Mesothelial cell of epicardium (in vitro differentiated cells): ENCODE data around the gene AUTS2. TPM values are rescaled to one million over a fixed set of nuclear protein-coding genes. Genes with fewer than 3 reads are reported as not detected.

Source experiments
- DNase-seq, 2 experiments: peaks; one replicate each; pipeline ENCODE4 v3.0.0; 2021; ENCODE audit warnings: low spot score in 2 of 2; ENCODE audit not compliant: unreplicated experiment in 2 of 2
- H3K27ac Mint-ChIP-seq: 2 replicates; pipeline ENCODE4 v1.8.0; 2021; ENCODE audit warnings: mixed read lengths
- H3K27me3 Mint-ChIP-seq: 2 replicates; pipeline ENCODE4 v1.8.0; 2021; ENCODE audit warnings: low read depth, mixed read lengths
- H3K36me3 Mint-ChIP-seq: 2 replicates; pipeline ENCODE4 v1.8.0; 2021; ENCODE audit warnings: mixed read lengths
- H3K4me1 Mint-ChIP-seq: 2 replicates; pipeline ENCODE4 v1.8.0; 2021; ENCODE audit warnings: mixed read lengths
- H3K4me3 Mint-ChIP-seq: 2 replicates; pipeline ENCODE4 v1.8.0; 2021; ENCODE audit warnings: mild to moderate bottlenecking, moderate library complexity, mixed read lengths
- H3K9me3 Mint-ChIP-seq: 2 replicates; pipeline ENCODE4 v1.8.0; 2021; ENCODE audit warnings: mixed read lengths
- CTCF ChIP-seq: fragments of 200-600 bp; sonication (generic); IDR thresholded peaks from one replicate; pipeline ENCODE4 v1.5.0; 2021; ENCODE audit warnings: antibody characterized with exemption; ENCODE audit not compliant: unreplicated experiment
- total RNA-seq: library from RNA; stranded (reverse); gene quantifications from 3 replicates; pipeline ENCODE4 v1.2.1, GENCODE V29; 2021

The AUTS2 gene
- total RNA-seq, 1 donor from 2014 or later, result 135 TPM

GRCh38 chr7:70069977-70070376, 471.7 kb downstream of the AUTS2 start:
- Mint-ChIP-seq H3K9me3 (no peaks in the 10 kb centered on the region), H3K4me3 (no peak overlapping the region), H3K36me3 (no peaks in the 10 kb centered on the region), H3K27me3 (no peaks in the 10 kb centered on the region), H3K27ac (no peak overlapping the region), H3K4me1 (peaks cover 21% of the 10 kb centered on the region)
- no peak for TF ChIP-seq CTCF
- no peak for DNase-seq

GRCh38 chr7:70071766-70072165, 473.5 kb downstream of the AUTS2 start:
- Mint-ChIP-seq H3K4me1 (peaks cover 19% of the 10 kb centered on the region), H3K4me3 (no peak overlapping the region), H3K27ac (peak overlapping the region; percentile 89)

GRCh38 chr7:70072220-70072619, 473.9 kb downstream of the AUTS2 start:
- Mint-ChIP-seq H3K9me3 (no peaks in the 10 kb centered on the region), H3K36me3 (no peaks in the 10 kb centered on the region), H3K27me3 (no peaks in the 10 kb centered on the region), H3K4me1 (peaks cover 17% of the 10 kb centered on the region), H3K4me3 (no peak overlapping the region), H3K27ac (peak overlapping the region; percentile 89)
- no peak for TF ChIP-seq CTCF
- DNase-seq, result no peak

More at GRCh38 chr7:70071766-70072165, 473.5 kb downstream of the AUTS2 start:
- no peaks in the 10 kb centered on the region for H3K36me3 Mint-ChIP-seq
- H3K27me3 Mint-ChIP-seq, result no peaks in the 10 kb centered on the region
- H3K9me3 Mint-ChIP-seq, result no peaks in the 10 kb centered on the region
- no peak for DNase-seq
- TF ChIP-seq CTCF, result no peak

GRCh38 chr7:70076325-70076724, 478.1 kb downstream of the AUTS2 start:
- H3K4me1 Mint-ChIP-seq, result peaks cover 14% of the 10 kb centered on the region
- peaks cover 7% of the 10 kb centered on the region for H3K36me3 Mint-ChIP-seq
- no peak overlapping the region for H3K4me3 Mint-ChIP-seq
- DNase-seq, result no peak
- no peak for TF ChIP-seq CTCF
- peaks cover 6% of the 10 kb centered on the region for H3K9me3 Mint-ChIP-seq
- H3K27me3 Mint-ChIP-seq, result no peaks in the 10 kb centered on the region
- no peak overlapping the region for H3K27ac Mint-ChIP-seq

GRCh38 chr7:70082099-70082611, 483.9 kb downstream of the AUTS2 start:
- DNase-seq, result no peak
- Mint-ChIP-seq H3K27ac (peak overlapping the region; percentile 10), H3K4me1 (peaks cover 7% of the 10 kb centered on the region), H3K4me3 (no peak overlapping the region), H3K27me3 (no peaks in the 10 kb centered on the region), H3K9me3 (peaks cover 14% of the 10 kb centered on the region), H3K36me3 (peaks cover 17% of the 10 kb centered on the region)
- TF ChIP-seq CTCF, result no peak

GRCh38 chr7:70091362-70091761, 493.1 kb downstream of the AUTS2 start:
- Mint-ChIP-seq H3K27me3 (no peaks in the 10 kb centered on the region), H3K4me1 (peaks cover 41% of the 10 kb centered on the region), H3K36me3 (peaks cover 6% of the 10 kb centered on the region), H3K4me3 (no peak overlapping the region), H3K27ac (peak overlapping the region; percentile 64), H3K9me3 (no peaks in the 10 kb centered on the region)
- TF ChIP-seq CTCF, result no peak
- DNase-seq, result no peak
